ENCODE data around the gene SAMD8. TPM values are rescaled to one million over a fixed set of nuclear protein-coding genes. Genes with fewer than 3 reads are reported as not detected.

The SAMD8 gene
- total RNA-seq, 1 experiment from 2014 or later = 32.0 TPM

DNA sequence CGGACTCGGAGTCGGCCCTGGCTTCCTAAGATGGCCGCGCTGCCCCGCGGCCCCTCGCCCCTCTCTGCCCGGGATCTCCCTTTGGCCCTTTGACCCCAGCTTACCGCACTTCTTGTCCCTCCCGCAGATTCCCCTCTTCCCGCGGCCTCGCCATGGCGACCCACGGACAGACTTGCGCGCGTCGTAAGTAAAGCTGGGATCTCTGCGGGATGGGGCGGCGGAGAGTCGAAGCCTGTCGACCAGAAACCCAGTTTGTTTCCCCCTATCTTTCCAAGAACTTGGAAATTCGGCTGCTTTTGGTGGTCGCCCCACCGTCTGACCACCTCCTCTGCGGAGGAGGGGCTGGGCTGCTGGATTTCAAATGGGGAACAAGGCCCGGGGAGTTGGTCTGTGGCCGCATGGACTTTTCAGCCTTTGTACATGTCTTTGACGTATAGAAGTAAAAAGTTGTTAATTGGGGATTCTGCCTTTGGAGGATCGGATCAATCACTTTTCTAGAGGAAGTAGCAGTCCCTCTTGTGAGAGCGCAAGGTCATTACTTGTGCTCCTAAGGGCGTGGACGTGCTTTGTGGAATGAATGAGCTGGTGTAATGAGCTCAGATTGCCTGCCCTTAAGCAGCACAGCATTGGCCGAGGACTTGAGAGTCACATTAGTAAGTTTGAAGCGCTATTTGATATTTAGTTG lies 99.7 kb downstream of the SAMD8 start:
- Histone ChIP-seq H3K36me3 (ENCODE audit: control insufficient read depth, insufficient read depth, low read length) (peaks cover 30% of the 10 kb centered on the region), H3K4me1 (ENCODE audit: control insufficient read depth, insufficient read depth, low read length) (peaks cover 14% of the 10 kb centered on the region; the same call in 1 of the 2 replicates), H3K4me3 (ENCODE audit: low read depth in 2 of 2, low read length in 2 of 2) (peak overlapping the region; percentile 94), H3K27ac (ENCODE audit: low read length) (peak overlapping the region; percentile 99), H3K27me3 (ENCODE audit: control insufficient read depth, insufficient read depth, low read length) (no peaks in the 10 kb centered on the region), H3K9me3 (ENCODE audit: control insufficient read depth, insufficient read depth, low read depth, low read length) (no peaks in the 10 kb centered on the region)
- TF ChIP-seq TCF7L2 (IDR thresholded peaks at IDR 0.05; ENCODE audit: low read depth, low read length) (peak; percentile 11; the same call in 1 of the 2 replicates), POLR2AphosphoS5 (IDR thresholded peaks at IDR 0.05; ENCODE audit: low read depth, low read length) (no peak)
- TF ChIP-seq, protein P1, sequence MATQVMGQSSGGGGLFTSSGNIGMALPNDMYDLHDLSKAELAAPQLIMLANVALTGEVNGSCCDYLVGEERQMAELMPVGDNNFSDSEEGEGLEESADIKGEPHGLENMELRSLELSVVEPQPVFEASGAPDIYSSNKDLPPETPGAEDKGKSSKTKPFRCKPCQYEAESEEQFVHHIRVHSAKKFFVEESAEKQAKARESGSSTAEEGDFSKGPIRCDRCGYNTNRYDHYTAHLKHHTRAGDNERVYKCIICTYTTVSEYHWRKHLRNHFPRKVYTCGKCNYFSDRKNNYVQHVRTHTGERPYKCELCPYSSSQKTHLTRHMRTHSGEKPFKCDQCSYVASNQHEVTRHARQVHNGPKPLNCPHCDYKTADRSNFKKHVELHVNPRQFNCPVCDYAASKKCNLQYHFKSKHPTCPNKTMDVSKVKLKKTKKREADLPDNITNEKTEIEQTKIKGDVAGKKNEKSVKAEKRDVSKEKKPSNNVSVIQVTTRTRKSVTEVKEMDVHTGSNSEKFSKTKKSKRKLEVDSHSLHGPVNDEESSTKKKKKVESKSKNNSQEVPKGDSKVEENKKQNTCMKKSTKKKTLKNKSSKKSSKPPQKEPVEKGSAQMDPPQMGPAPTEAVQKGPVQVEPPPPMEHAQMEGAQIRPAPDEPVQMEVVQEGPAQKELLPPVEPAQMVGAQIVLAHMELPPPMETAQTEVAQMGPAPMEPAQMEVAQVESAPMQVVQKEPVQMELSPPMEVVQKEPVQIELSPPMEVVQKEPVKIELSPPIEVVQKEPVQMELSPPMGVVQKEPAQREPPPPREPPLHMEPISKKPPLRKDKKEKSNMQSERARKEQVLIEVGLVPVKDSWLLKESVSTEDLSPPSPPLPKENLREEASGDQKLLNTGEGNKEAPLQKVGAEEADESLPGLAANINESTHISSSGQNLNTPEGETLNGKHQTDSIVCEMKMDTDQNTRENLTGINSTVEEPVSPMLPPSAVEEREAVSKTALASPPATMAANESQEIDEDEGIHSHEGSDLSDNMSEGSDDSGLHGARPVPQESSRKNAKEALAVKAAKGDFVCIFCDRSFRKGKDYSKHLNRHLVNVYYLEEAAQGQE (IDR thresholded peaks at IDR 0.05; ENCODE audit: insufficient read depth in 1 of 2, low read depth in 2 of 2, low read length in 1 of 2) = no peak
- TF ChIP-seq, protein P2, sequence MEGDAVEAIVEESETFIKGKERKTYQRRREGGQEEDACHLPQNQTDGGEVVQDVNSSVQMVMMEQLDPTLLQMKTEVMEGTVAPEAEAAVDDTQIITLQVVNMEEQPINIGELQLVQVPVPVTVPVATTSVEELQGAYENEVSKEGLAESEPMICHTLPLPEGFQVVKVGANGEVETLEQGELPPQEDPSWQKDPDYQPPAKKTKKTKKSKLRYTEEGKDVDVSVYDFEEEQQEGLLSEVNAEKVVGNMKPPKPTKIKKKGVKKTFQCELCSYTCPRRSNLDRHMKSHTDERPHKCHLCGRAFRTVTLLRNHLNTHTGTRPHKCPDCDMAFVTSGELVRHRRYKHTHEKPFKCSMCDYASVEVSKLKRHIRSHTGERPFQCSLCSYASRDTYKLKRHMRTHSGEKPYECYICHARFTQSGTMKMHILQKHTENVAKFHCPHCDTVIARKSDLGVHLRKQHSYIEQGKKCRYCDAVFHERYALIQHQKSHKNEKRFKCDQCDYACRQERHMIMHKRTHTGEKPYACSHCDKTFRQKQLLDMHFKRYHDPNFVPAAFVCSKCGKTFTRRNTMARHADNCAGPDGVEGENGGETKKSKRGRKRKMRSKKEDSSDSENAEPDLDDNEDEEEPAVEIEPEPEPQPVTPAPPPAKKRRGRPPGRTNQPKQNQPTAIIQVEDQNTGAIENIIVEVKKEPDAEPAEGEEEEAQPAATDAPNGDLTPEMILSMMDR (IDR thresholded peaks at IDR 0.05) = no peak
- no TSS peak for BruUV-seq (replicated peaks)
- ATAC-seq (peak; percentile 62), DNase-seq (ENCODE audit: low read depth, low spot score) (no peak)
- intact Hi-C loops (cut with micrococcal nuclease; ENCODE audit: unreplicated experiment) = no loop called here
- in situ Hi-C loops (cut with HindIII; ENCODE audit: low pct_unique_long_range_greater_than_20kb, low sequenced_read_pairs) = no loop called here
- ChIA-PET CTCF (interaction anchor here (0.6 to 1.4 kb wide), 3 partner anchors 19 to 1059 kb away, joined by 4 to 6 read pairs (median 5); partner anchors contain the start of gene COMTD1), POLR2A (interaction anchor here (0.6 to 1.0 kb wide), 2 partner anchors 15 to 64 kb away, joined by 3 to 8 read pairs; no protein-coding TSS in a partner anchor)

DNA sequence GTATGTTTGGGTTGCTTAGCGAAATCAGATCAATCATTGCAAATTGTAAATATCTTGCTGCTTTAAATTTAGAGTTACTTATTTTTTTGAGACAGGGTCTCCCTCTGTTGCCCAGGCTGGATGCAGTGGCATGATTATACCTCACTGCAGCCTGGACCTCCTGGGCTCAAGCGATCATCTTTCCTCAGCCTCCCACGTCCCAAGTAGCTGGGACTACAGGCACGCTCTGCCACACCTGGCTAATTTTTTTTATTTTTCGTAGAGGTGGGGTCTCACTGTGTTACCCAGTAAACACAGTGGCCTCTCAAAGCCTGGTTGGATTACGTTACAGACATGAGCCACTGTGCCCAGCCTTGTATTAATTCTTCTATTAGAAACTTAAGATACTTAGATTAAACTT lies 100.9 kb downstream of the SAMD8 start:
- H3K4me3 ChIP-seq (ENCODE audit: low read depth in 2 of 2, low read length in 2 of 2) = peak overlapping the region; percentile 94
- DNase-seq (ENCODE audit: low read depth, low spot score) (no peak), ATAC-seq (no peak)
- TF ChIP-seq, protein P1 (IDR thresholded peaks at IDR 0.05; ENCODE audit: insufficient read depth in 1 of 2, low read depth in 2 of 2, low read length in 1 of 2) = no peak
- no peak for TF ChIP-seq POLR2AphosphoS5 (IDR thresholded peaks at IDR 0.05; ENCODE audit: low read depth, low read length)
- no peak for TF ChIP-seq SIN3A (IDR thresholded peaks at IDR 0.05; ENCODE audit: borderline replicate concordance, insufficient read depth, low read depth, low read length)
- TF ChIP-seq, protein P2 (IDR thresholded peaks at IDR 0.05) = no peak
- TF ChIP-seq TCF7L2 (IDR thresholded peaks at IDR 0.05; ENCODE audit: low read depth, low read length) = no peak
- peaks cover 36% of the 10 kb centered on the region for H3K36me3 ChIP-seq (ENCODE audit: control insufficient read depth, insufficient read depth, low read length)
- H3K27me3 ChIP-seq (ENCODE audit: control insufficient read depth, insufficient read depth, low read length) = no peaks in the 10 kb centered on the region
- no peaks in the 10 kb centered on the region for H3K9me3 ChIP-seq (ENCODE audit: control insufficient read depth, insufficient read depth, low read depth, low read length)
- intact Hi-C loops (cut with micrococcal nuclease; ENCODE audit: unreplicated experiment) (no loop called here), in situ Hi-C loops (cut with HindIII; ENCODE audit: low pct_unique_long_range_greater_than_20kb, low sequenced_read_pairs) (no loop called here)
- ChIA-PET CTCF (interaction anchor here (1.4 kb wide), 1 partner anchor 23 kb away, joined by 4 read pairs; the partner anchor contains the start of gene COMTD1), POLR2A (interaction anchor here (1.0 kb wide), 1 partner anchor 16 kb away, joined by 3 read pairs; no protein-coding TSS in a partner anchor)
- peak overlapping the region; percentile 99 for H3K27ac ChIP-seq (ENCODE audit: low read length)
- H3K4me1 ChIP-seq (ENCODE audit: control insufficient read depth, insufficient read depth, low read length) = peaks cover 14% of the 10 kb centered on the region; the same call in 1 of the 2 replicates
- no TSS peak for BruUV-seq (replicated peaks)

All from Panc1 (cell line).